IMR-90 (cell line): ENCODE results near the gene OST4. TPM values are rescaled to one million over a fixed set of nuclear protein-coding genes. Genes with fewer than 3 reads are reported as not detected.
A peak's percentile ranks its signal among the peaks of the same experiment; 100 is the strongest.

Experiments used
- ATAC-seq: fragments of 200-7000 bp; cut with Tn5 transposase; 2 replicates; pipeline ENCODE4 v1.9.1; 2020; ENCODE audit warnings: low read depth, mild to moderate bottlenecking, moderate library complexity
- BruUV-seq: library from RNA; stranded (reverse); fragments of 400-500 nt; replicated peaks from 2 replicates; lab custom pipeline; 2021; lab: Mats Ljungman, UMichigan
- CTCF ChIA-PET: fragments of 300-600 bp; formaldehyde crosslinking; extraction: SDS; loops from one replicate; lab custom pipeline; 2021; ENCODE audit warnings: antibody characterized with exemption; lab: Yijun Ruan, JAX
- POLR2A ChIA-PET: fragments of 300-600 bp; sonication (Branson Sonifier 250); formaldehyde crosslinking; loops from one replicate; lab custom pipeline; 2022; ENCODE audit warnings: antibody characterized with exemption; ENCODE audit not compliant: unreplicated experiment; lab: Charles Lee
- DNase-seq: peaks from one replicate; pipeline ENCODE4 v3.0.0; 2013
- H2AFZ ChIP-seq: replicated peaks from 2 replicates; pipeline ENCODE3; 2013; ENCODE audit warnings: low read length, mild to moderate bottlenecking; ENCODE audit not compliant: poor library complexity
- H2AK5ac ChIP-seq: 2 replicates; pipeline ENCODE4 v1.6.1; 2013; ENCODE audit warnings: low read depth, low read length, inconsistent platforms
- H2AK9ac ChIP-seq: replicated peaks from 2 replicates; pipeline ENCODE3; 2013; ENCODE audit warnings: mild to moderate bottlenecking, low read depth, low read length, moderate library complexity; ENCODE audit not compliant: poor library complexity
- H2BK120ac ChIP-seq: 2 replicates; pipeline ENCODE4 v1.6.1; 2013; ENCODE audit warnings: low read depth, low read length, inconsistent platforms
- H2BK15ac ChIP-seq: 3 replicates; pipeline ENCODE4 v1.6.1; 2013; ENCODE audit warnings: low read depth, low read length, inconsistent platforms
- H2BK20ac ChIP-seq: 2 replicates; pipeline ENCODE4 v1.6.1; 2013; ENCODE audit warnings: low read depth, mild to moderate bottlenecking, inconsistent platforms, low read length, moderate library complexity
- H2BK5ac ChIP-seq: 2 replicates; pipeline ENCODE4 v1.6.1; 2013; ENCODE audit warnings: mild to moderate bottlenecking, low read depth, low read length, inconsistent platforms; ENCODE audit not compliant: poor library complexity, severe bottlenecking
- H3K14ac ChIP-seq: replicated peaks from 2 replicates; pipeline ENCODE4 v1.6.1; 2013; ENCODE audit warnings: low read depth, low read length, inconsistent platforms
- H3K18ac ChIP-seq: 2 replicates; pipeline ENCODE4 v1.6.1; 2013; ENCODE audit warnings: low read depth, low read length, control low read depth
- H3K23ac ChIP-seq: 2 replicates; pipeline ENCODE4 v1.6.1; 2013; ENCODE audit warnings: low read depth, low read length, inconsistent platforms
- H3K27ac ChIP-seq: 2 replicates; pipeline ENCODE4 v1.5.1; 2013; ENCODE audit warnings: mild to moderate bottlenecking, control low read depth, low read length; ENCODE audit not compliant: insufficient read depth
- H3K27me3 ChIP-seq: 2 replicates; pipeline ENCODE4 v1.6.1; 2013; ENCODE audit warnings: low read length; ENCODE audit not compliant: control insufficient read depth, insufficient read depth
- H3K36me3 ChIP-seq: 2 replicates; pipeline ENCODE4 v1.6.1; 2013; ENCODE audit warnings: low read length, mixed read lengths; ENCODE audit not compliant: control insufficient read depth, insufficient read depth
- H3K4ac ChIP-seq: 2 replicates; pipeline ENCODE4 v1.6.1; 2013; ENCODE audit warnings: low read depth, low read length, inconsistent platforms
- H3K4me1 ChIP-seq: 2 replicates; pipeline ENCODE4 v1.6.1; 2013; ENCODE audit warnings: low read length, mixed read lengths; ENCODE audit not compliant: control insufficient read depth, insufficient read depth
- H3K4me2 ChIP-seq: 2 replicates; pipeline ENCODE4 v1.6.1; 2013; ENCODE audit warnings: low read depth, mild to moderate bottlenecking, control low read depth, low read length, moderate library complexity
- H3K4me3 ChIP-seq: 2 replicates; pipeline ENCODE4 v1.5.1; 2013; ENCODE audit warnings: low read depth, mild to moderate bottlenecking, control low read depth, low read length, moderate library complexity; ENCODE audit not compliant: insufficient read depth
- H3K56ac ChIP-seq: 2 replicates; pipeline ENCODE4 v1.6.1; 2013; ENCODE audit warnings: low read length, inconsistent platforms; ENCODE audit not compliant: insufficient read depth; ENCODE audit errors: extremely low read depth
- H3K79me1 ChIP-seq, 2 experiments: 2 replicates each; pipeline ENCODE4 v1.6.1; 2013; ENCODE audit warnings: low read length in 2 of 2, inconsistent platforms in 1 of 2, low read depth in 1 of 2
- H3K9ac ChIP-seq: 2 replicates; pipeline ENCODE4 v1.6.1; 2013; ENCODE audit warnings: low read depth, low read length, control low read depth
- H3K9me1 ChIP-seq: 2 replicates; pipeline ENCODE4 v1.6.1; 2013; ENCODE audit warnings: low read length, inconsistent platforms; ENCODE audit not compliant: insufficient read depth
- H3K9me3 ChIP-seq: 2 replicates; pipeline ENCODE4 v1.6.1; 2013; ENCODE audit warnings: low read length; ENCODE audit not compliant: control insufficient read depth, insufficient read depth
- H4K20me1 ChIP-seq: 2 replicates; pipeline ENCODE4 v1.6.1; 2013; ENCODE audit warnings: low read length, inconsistent platforms; ENCODE audit not compliant: insufficient read depth
- H4K5ac ChIP-seq: 2 replicates; pipeline ENCODE4 v1.6.1; 2013; ENCODE audit warnings: mild to moderate bottlenecking, low read depth, low read length, control low read depth
- H4K8ac ChIP-seq, 2 experiments: 2 replicates each; pipeline ENCODE4 v1.6.1; 2013; ENCODE audit warnings: low read depth in 2 of 2, low read length in 2 of 2, control low read depth in 1 of 2, inconsistent platforms in 1 of 2
- H4K91ac ChIP-seq: 2 replicates; pipeline ENCODE4 v1.6.1; 2013; ENCODE audit warnings: low read depth, low read length, inconsistent platforms; ENCODE audit not compliant: insufficient read depth
- ELK1 ChIP-seq: fragments of 150-350 bp; IDR thresholded peaks from 2 replicates; pipeline ENCODE4 v1.6.1; 2016; ENCODE audit warnings: low read depth, mild to moderate bottlenecking, low read length, moderate library complexity, borderline replicate concordance
- MAZ ChIP-seq: IDR thresholded peaks from 2 replicates; pipeline ENCODE4 v1.6.1; 2012; ENCODE audit warnings: low read depth, mild to moderate bottlenecking, low read length, improper control_type of control experiment, moderate library complexity, borderline replicate concordance
- WGBS, 2 experiments: methylation state at CpG; one replicate each; pipeline versions ENCODE4 v1.1.5 to v1.1.7; 2013; ENCODE audit warnings: missing lambda C conversion rate in 2 of 2; ENCODE audit not compliant: insufficient read length in 1 of 2; ENCODE audit errors: extremely low coverage in 2 of 2; 5-methylcytosine and 5-hydroxymethylcytosine counted together
- dilution Hi-C: fragments of 300-500 bp; cut with HindIII; formaldehyde crosslinking; loops from one replicate; pipeline ENCODE4 v1.14.3; 2018; ENCODE audit warnings: low sequenced_read_pairs; ENCODE audit not compliant: unreplicated experiment
- in situ Hi-C: fragments of 300-500 bp; cut with MboI; formaldehyde crosslinking; loops from 3 replicates; pipeline ENCODE4 v1.14.3; 2019; ENCODE audit warnings: low sequenced_read_pairs, inconsistent platforms, mixed read lengths
- intact Hi-C: fragments of 100-400 bp; cut with micrococcal nuclease; formaldehyde crosslinking; loops from 2 replicates; pipeline ENCODE4 v1.10.0; 2022
- polyA plus RNA-seq, 3 experiments: library from polyadenylated mRNA; depleted of rRNA; stranded (reverse); fragments of >200 nt; gene quantifications; 2 replicates each; pipeline ENCODE4 v1.2.3, GENCODE V29; 2012; ENCODE audit warnings: low replicate concordance in 1 of 3
- total RNA-seq: library from RNA; depleted of rRNA; stranded (reverse); fragments of >200 nt; gene quantifications from 2 replicates; pipeline ENCODE4 v1.2.3, GENCODE V29; 2012

OST4 gene
- total and polyA plus RNA-seq, 2 of the 4 experiments (the other 2 are of a cell fraction), result 386 to 806 TPM

- H4K8ac ChIP-seq, result peak overlapping the region; percentile 85 to 99
- no TSS peak for BruUV-seq
- H4K20me1 ChIP-seq, result peaks cover 20% of the 10 kb centered on the region
- peaks cover 25% of the 10 kb centered on the region for H3K36me3 ChIP-seq
- peak; percentile 46 for ATAC-seq
- peak overlapping the region; percentile 97 for H2AK5ac ChIP-seq
- peak overlapping the region; percentile 93 for H4K91ac ChIP-seq
- CTCF ChIA-PET, result interaction anchor here (0.6 to 0.8 kb wide), 2 partner anchors 56 to 231 kb away, joined by 3 to 6 read pairs; no protein-coding TSS in a partner anchor
- peaks cover 27% of the 10 kb centered on the region for H3K9me1 ChIP-seq
- 0% methylated on average over 2 of the region's 34 CpGs; no CpG with 5 or more reads in 1 of the 2 experiments for whole genome bisulfite sequencing, 2 experiments
- in situ Hi-C loops, result no loop called here
- peak overlapping the region; percentile 94 for H3K56ac ChIP-seq
- peak; percentile 70 for DNase-seq
- peak overlapping the region; percentile 21; the same call in 2 of the 3 replicates for H2BK15ac ChIP-seq
- H3K9ac ChIP-seq, result peak overlapping the region; percentile 69
- peak overlapping the region; percentile 43 for H3K4me3 ChIP-seq
- H2AK9ac ChIP-seq, result peak overlapping the region; percentile 99
- H3K27ac ChIP-seq, result peak overlapping the region; percentile 96
- no peaks in the 10 kb centered on the region for H3K9me3 ChIP-seq
- H3K4me1 ChIP-seq, result peaks cover 37% of the 10 kb centered on the region
- peak overlapping the region; percentile 99 for H3K18ac ChIP-seq
- peak overlapping the region; percentile 99 for H3K4ac ChIP-seq
- H2AFZ ChIP-seq, result peak overlapping the region; percentile 83
- dilution Hi-C loops, result no loop called here
- peak overlapping the region; percentile 98 for H3K14ac ChIP-seq
- peak overlapping the region; percentile 83 for H3K4me2 ChIP-seq
- intact Hi-C loops, result loop anchor here (2.0 to 5.0 kb wide), 2 partner anchors 21 to 110 kb away; partner anchors contain the start of gene AGBL5
- H3K27me3 ChIP-seq, result no peaks in the 10 kb centered on the region
- peak overlapping the region; percentile 81 for H2BK20ac ChIP-seq
- TF ChIP-seq MAZ (peak; percentile 42; the same call in 1 of the 2 replicates), ELK1 (no peak)
- H4K5ac ChIP-seq, result peak overlapping the region; percentile 98
- H3K23ac ChIP-seq, result peak overlapping the region; percentile 99
- POLR2A ChIA-PET, result interaction anchor here (0.7 to 1.4 kb wide), 2 partner anchors 8 to 9 kb away, joined by 3 to 4 read pairs; no protein-coding TSS in a partner anchor
- peak overlapping the region; percentile 94 for H2BK5ac ChIP-seq
- peaks cover 31 to 45% of the 10 kb centered on the region in 2 experiments for H3K79me1 ChIP-seq
- peak overlapping the region; percentile 97 for H2BK120ac ChIP-seq
Observed at GRCh38 chr2:27071990-27072830, 756 bp upstream of the OST4 start.
